SK-N-DZ (cell line): ENCODE measurements around the gene NHP2.

Experiments
- DNase-seq: peaks from one replicate; pipeline ENCODE4 v3.0.0-alpha.2; 2015; ENCODE audit warnings: low spot score

NHP2 gene

GRCh38 chr5:178114325-178115135 is 39.2 kb downstream of the NHP2 start:
- no peak for DNase-seq

GRCh38 chr5:178113841-178114324 is 39.8 kb downstream of the NHP2 start:
- DNase-seq: no peak

DNA sequence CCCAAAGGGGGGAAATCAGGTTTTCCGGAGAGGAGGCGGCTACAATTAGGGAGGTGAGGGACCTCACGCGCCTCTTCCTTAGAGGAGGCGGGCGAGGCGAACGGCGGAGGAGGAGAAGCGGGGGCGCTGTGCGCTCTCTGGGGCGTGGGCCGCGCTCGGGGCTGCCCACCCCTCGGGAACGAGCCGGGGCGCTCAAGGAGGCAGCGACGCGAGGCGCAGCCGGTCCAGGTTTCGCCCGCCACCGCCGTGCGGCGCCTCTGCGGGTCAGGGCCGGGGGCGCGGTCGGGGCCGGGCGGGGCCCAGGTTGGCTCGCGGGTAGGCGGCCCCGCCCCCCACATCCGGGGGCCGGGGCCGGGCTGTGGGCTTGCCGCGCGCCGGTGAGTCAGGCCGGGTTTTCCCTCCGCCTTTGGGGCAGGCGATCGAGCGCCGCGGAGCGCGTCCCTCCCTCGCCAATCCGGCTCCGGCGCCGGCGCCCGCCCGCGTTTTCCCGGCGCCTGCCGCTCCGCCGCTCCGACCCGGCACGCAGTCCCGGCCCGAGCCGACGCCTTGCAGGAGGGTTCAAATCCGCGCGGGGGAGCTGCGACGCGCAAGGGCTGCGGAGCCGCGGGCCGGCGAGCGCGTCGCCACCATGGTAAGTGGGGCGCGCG is 40.4 kb downstream of the NHP2 start, which contains the start of gene N4BP3:
N4BP3 (plus strand) TSS at position 392 of the 647 bp plus-strand sequence. CDS start 6,052 bp downstream, outside the sequence.
- DNase-seq: no peak

- DNase-seq: no peak
These were observed 41.1 kb downstream of the NHP2 start for GRCh38 chr5:178112545-178112944.

GRCh38 chr5:178111925-178112324 is 41.8 kb downstream of the NHP2 start:
- no peak for DNase-seq

- no peak for DNase-seq
These were observed 43.2 kb downstream of the NHP2 start for GRCh38 chr5:178110511-178110910.

DNA sequence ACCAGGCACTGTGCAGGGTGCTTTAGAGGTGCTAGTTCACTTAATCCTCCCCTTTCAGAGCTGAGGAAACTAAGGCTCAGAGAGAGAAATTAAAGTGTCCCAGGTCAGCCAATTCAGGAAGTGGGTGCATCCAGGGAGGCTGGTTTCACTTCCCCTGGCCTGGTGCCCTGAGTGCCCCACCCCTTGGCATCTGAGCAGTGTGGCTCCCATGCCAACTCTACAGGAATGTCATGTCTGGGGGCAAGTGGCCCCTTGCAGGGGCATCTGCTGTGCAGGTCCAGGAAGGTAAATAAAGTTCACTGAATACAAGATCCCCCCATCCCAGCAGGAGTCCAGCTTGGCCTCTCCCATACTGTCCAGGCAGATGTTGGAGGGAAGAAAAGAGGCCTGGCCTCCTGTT is 44.7 kb downstream of the NHP2 start:
- DNase-seq: no peak

- DNase-seq: no peak
These were observed 45.2 kb downstream of the NHP2 start for GRCh38 chr5:178108446-178108845.

DNA sequence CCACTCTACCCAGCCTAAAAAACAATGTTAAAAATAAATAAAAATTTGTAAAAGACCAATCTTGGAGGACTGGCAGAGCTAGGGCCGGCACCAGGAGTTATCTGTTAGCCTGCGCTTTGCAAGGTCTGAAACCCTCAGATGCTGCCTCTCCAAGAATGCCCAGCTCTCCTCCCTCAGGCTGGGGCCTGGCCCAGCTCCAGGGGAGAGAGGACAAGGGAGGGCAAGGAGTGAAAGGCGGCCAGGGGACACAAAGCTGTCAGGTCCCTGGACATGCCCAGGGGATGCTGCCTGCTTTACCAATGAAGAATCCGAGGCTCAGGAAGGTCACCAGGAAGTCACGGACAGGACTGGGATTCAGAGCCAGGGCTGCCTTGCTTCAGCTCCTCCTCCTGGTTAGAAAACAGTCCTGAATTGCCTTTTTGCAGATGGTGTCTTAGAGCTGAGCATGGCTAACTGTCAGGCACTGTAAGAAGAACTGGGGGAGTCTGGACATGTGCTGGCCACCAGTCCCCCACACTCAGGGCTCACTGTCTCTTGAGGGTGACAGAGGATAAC is 45.9 kb downstream of the NHP2 start:
- DNase-seq: no peak

DNA sequence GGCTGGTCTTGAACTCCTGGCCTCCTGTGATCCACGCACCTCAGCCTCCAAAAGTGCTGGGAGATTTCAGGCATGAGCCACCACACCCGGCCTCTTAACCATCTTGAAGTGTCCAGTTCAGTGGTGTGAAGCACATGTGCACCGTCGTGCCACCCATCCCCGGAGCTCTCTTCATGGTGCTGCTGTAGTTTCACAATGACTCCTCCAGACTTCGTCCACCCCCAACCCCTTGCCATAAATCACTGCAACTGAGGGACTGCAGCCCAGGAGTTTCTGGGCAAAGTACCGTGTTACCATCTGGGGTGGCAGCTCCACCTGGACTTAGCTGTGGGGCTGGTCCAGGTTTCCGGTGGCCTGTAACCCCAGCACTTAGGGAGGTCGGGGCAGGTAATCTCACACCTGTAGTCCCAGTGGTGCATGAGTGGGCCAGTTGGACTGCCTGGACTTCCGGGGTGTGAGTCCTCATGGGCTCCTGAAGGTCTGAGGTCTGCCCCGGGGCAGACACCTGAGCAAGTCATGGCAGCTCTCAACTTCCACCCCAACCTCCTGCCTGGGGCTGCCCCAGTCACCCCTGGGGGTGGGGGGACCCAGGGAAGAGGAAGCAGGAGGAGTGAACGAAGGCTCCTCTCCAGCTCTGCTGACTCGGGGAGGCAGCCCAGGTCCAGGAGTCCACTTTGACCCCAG is 47.0 kb downstream of the NHP2 start:
- no peak for DNase-seq

GRCh38 chr5:178106086-178106485 is 47.6 kb downstream of the NHP2 start:
- DNase-seq: no peak

- DNase-seq: no peak
These were observed 49.2 kb downstream of the NHP2 start for GRCh38 chr5:178104492-178104891.

DNA sequence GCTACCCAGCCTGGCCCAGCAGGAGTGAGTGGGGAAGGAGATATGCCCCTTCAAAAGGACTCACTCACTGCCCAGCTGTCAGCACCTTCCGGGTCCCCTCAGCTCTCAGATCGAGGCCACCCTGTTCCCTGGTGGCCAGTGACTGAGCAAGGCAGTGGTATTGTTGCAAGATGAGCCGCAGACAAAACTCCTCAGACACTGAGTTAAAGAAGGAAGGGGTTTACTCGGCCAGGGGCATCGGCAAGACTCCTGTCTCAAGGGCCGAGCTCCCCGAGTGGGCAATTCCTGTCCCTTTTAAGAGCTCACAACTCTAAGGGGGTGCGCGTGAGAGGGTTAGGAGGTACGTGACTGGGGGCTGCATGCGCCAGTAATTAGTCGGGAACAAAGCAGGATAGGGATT is 50.1 kb downstream of the NHP2 start:
- no peak for DNase-seq
